HL-60/S4 treated with retinoic acid at 250 ng/mL for 4 days and 3 days (cell line): Measurements from ENCODE around the gene TYMP.
"Not testable (repeated sequence)": the region's sequence is repeated elsewhere in the genome, so short reads cannot be mapped to it uniquely, and the experiment has no call there.

Source experiments
- in situ Hi-C: fragments of 300-500 bp; cut with MboI; formaldehyde crosslinking; loops from 2 replicates; pipeline ENCODE4 v1.7.0; 2022; ENCODE audit warnings: low sequenced_read_pairs

The TYMP gene

DNA sequence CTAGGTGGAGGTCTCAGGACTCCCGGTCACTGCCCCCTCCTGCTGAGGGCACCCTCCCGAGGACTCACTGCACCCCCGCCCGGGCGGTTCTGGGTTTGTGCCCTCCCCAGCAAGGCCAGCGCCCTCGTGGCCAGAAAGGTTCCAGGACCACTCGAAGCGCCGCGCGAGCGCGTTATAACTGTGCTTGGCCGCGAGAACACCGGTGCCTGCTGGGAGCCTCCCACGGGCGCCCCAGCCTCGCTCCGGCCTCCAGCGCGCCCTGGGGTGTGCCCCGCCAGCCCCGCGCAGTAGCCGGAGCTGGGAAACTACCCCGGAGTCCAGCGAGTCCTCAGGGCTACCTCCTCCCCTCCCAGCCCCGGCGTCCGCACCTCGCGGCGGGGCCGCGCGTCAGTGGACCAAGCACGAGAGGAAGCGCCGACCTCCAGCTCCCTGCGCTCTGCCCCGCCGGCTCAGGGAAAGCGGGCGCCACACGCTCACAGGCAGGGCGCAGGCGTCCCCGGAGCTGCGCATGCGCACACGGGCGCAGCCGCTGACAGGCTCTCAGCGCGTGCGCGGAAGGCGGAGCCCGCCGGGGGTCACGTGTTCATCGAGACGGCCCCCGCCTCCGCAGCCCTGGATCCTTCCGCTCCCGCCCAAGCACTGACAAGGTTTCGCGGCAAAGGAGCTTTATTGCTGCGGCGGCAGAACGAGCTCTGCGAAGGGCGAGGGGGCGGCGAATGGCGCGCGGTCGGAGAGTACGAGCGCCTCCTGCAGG, 4.5 kb downstream of the TYMP start, which contains the start of gene SCO2:
Gene SCO2 (minus strand): TSS at position 495 of the 754 bp plus-strand sequence. CDS start 1,187 bp downstream, outside the sequence.
- in situ Hi-C loops = no loop called here

- in situ Hi-C loops = no loop called here
These were observed 5.1 kb downstream of the TYMP start for GRCh38 chr22:50524676-50525103.

GRCh38 chr22:50523806-50524675, 5.8 kb downstream of the TYMP start:
- in situ Hi-C loops = no loop called here

- in situ Hi-C loops = no loop called here
These were observed 6.4 kb downstream of the TYMP start for GRCh38 chr22:50523458-50523805.

DNA sequence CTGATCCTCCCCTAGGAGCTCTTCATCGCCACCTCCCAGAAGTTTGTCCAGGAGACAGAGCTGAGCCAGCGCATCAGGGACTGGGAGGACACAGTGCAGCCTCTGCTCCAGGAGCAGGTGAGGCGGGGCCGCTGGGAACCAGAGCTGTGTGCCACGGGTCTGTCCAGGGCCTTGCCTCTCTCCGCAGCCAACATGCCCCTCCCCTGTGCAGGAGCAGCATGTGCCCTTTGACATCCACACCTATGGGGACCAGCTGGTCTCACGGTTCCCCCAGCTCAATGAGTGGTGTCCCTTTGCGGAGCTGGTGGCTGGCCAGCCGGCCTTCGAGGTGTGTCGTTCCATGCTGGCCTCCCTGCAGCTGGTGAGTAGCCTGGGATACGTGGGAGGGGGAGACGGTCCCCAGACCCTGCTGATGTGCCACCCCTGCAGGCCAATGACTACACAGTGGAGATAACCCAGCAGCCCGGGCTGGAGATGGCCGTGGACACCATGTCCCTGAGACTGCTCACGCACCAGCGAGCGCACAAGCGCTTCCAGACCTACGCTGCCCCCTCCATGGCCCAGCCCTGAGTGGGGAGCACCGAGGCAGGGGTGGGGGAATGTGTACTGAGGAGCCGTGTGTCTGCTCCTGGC, 6.9 kb downstream of the TYMP start:
- in situ Hi-C loops = no loop called here

DNA sequence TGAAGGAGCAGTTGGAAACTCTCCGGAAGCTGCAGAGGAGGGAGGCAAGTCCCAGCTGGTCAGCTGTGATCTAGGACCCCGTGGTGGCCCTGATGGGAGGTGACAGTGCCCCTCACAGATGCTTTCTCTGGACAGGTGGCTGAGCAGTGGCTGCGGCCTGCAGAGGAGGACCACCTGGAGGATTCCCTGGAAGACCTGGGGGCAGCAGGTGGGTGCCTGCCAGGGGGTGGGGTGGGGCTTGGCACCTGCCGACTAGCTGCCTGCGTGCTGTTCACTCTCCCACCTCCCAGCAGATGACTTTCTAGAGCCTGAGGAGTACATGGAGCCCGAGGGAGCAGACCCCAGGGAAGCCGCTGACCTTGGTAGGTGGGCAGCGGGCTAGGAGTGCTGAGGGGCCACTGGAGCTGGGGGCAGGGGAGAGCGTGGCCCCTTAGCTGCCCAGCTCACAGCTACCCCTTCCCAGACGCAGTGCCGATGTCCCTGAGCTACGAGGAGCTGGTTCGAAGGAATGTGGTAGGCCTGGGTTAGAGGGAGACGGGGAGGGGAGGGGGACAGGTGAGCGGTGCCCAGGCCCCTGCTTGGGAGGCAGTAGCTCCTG, 7.5 kb downstream of the TYMP start:
- in situ Hi-C loops = no loop called here

DNA sequence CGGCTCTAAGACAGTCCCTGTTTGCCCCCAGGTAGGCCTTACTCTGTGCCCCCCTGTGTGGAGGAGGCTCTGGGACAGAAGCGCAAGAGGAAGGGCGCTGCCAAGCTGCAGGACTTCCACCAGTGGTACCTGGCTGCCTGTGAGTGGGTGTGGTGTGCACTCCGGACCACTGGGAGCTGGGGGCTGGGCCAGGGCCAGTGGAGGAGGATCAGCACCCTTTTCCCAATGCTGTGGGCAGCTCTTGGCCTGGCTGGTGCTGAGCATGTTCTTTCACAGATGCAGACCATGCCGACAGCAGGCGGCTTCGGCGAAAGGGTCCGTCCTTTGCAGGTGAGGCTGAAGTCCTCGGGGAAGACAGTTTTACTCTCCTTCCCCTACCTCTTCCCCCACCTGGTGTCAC, 8.1 kb downstream of the TYMP start:
- in situ Hi-C loops = no loop called here

DNA sequence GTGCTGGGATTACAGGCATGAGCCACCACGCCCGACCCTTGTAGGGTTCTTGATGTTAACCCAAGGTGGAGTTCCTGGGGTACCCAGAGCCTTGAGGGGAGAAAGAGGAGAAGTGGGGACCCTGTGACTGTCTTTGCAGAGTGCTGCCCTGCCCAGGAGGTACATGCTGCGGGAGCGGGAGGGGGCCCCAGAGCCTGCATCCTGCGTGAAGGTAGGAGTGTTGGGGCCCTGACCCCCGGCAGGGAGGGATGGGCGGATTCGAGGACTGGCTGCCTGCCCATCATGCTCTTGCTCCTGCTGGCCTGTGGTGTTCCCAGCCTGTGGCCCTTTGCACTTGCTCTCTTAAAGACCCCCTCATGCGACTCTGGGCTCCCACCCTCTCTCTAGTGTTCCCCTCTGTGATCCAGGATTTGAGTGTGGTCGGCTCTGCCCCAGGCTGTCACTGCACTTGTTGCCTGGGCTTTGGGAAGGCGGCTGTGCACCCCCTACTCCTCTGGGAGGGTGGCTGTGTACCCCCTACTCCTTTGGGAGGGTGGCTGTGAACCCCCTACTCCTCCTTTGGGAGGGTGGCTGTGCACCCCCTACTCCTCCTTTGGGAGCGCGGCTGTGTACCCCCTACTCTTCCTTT, 8.9 kb downstream of the TYMP start:
- in situ Hi-C loops = no loop called here

DNA sequence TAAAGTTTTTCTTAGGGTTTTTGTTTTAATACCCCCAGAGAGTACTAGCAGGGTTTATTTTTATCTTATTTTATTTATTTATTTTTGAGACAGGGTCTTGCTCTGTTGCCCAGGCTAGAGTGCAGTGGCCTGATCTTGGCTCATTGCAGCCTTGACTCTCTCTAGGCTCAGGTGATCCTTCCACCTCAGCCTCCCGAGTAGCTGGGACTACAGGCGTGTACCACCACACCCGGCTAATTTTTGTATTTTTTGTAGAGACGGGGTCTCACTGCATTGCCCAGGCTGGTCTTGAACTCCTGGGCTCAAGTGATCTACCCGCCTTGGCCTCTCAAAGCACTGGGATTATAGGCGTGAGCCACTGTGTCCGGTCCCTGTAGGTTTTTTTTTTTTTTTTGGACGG, 9.6 kb downstream of the TYMP start:
- in situ Hi-C loops = not testable (repeated sequence)

DNA sequence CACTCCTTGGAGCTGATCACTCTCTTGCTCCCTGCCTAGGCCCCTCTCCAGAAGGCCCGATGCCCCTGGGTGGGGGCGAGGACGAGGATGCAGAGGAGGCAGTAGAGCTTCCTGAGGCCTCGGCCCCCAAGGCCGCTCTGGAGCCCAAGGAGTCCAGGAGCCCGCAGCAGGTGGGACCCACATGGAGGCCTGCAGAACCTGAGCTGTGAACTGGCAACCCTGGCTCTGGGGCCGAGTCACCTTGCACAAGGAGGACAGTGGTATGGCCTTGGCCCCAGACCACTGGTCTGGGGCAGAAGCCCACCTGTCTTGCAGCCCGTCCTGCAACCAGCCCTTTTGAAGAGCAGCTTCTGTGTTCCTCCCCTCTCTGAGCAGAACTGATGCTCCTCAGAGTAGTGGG, 10.7 kb downstream of the TYMP start:
- in situ Hi-C loops = no loop called here

DNA sequence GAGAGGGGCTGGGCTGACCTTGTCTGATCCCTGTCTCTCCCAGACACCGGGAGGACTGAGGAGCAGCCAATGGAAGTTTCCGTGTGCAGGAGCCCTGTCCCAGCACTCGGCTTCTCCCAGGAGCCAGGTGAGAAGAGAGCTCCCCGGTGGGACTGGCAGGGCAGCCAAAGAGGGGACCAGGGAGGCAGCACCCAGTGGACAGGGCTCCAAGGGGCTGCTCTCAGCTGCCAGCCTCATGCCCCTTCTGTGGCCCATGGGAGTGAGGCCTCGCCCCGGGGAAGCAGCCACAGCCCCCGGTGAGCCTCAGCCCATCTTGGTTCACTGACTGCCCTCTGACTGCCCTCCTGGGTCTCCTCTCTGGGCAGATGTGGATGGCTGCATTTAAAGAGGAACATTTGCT, 11.2 kb downstream of the TYMP start:
- in situ Hi-C loops = no loop called here

- in situ Hi-C loops = no loop called here
These were observed 12.1 kb downstream of the TYMP start for GRCh38 chr22:50517495-50518260.

- in situ Hi-C loops = no loop called here
These were observed 12.9 kb downstream of the TYMP start for GRCh38 chr22:50516891-50517290.

DNA sequence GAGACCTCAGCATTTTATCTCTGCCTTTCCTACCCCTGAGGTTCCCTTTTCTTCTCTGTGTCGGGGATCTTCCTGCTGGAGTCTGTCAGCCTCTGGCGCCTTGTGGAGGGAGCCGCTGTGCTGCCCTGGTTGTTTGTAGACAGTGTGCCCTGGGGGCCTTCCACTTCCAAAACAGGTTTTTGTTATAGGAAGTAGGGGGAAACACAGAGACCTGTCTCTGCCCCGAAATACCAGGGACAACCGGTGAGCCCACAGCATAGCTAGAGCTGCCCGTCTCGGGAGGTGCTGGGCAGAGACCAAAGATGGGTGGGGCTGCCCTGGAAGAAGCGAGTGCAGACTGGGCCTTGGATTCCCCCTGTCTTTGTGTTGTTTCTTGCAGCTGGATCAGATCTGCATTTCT, 13.7 kb downstream of the TYMP start:
- in situ Hi-C loops = no loop called here

DNA sequence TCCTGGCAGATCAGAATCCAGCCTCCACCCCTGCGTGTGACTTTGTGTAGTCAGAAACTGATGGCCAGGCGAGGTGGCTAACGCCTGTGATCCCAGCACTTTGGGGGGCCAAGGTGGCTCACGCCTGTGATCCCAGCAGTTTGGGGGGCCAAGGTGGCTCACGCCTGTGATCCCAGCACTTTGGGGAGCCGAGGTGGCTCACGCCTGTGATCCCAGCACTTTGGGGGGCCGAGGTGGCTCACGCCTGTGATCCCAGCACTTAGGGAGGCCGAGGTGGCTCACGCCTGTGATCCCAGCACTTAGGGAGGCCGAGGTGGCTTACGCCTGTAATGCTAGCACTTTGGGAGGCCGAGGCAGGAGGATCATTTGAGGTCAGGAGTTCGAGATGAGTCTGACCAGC, 16.6 kb downstream of the TYMP start:
- in situ Hi-C loops = no loop called here

DNA sequence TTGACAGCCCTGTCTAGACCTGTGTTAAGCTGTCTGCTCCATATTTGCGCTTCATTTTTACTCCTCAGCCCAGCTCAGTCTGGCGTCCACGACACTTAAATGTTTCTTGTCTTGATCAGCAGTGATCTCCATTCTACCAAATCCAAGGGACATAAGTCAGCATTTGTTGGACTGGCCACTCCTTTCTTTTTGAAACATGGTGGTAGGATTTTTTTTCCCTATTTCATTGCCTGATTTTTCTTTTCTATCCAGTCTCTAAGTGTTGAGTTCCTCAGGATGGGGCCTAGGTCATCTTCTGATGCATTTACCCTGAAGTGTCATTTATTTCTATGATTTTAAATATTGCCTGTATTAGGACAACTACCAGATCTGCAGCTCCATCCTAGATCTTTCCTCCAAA, 20.9 kb downstream of the TYMP start:
- in situ Hi-C loops = no loop called here

- in situ Hi-C loops = no loop called here
These were observed 21.6 kb downstream of the TYMP start, which contains the start of gene NCAPH2 for GRCh38 chr22:50507991-50508884. TSS of gene NCAPH2 (plus strand) at chr22:50508224. CDS start at chr22:50508338, 114 bp downstream.

DNA sequence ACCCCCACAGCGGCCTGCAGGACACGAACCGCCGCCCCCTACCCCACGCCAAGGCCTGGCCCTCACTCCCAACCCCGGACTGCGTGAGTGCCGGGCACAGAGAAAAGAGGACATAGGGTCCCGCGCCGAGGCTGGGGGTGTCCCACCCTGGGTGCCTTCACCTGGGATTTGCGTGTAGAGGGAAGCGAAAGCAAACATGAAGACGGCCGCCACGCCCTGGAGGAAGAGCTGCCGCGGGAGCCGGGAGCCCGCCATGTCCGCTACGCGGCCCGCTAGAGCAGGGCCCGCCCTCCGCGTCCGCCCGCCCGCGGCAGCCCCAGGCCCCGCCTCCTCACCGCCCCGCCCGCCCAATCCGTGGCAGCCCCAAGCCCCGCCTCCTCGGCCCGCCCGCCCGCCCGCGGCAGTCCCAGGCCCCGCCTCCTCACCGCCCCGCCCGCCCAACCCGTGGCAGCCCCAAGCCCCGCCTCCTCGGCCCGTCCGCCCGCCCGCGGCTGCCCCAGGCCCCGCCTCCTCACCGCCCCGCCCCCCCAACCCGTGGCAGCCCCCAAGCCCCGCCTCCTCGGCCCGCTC, 22.3 kb downstream of the TYMP start, which contains the start of gene LMF2:
Gene LMF2 (minus strand): TSS at position 282 of the 570 bp plus-strand sequence. CDS start 27 bp downstream, at position 255.
- in situ Hi-C loops = no loop called here
